Right lobe of liver (tissue), 4 donors: ENCODE results near the gene WFIKKN2.

ENCODE experiments used
- CTCF ChIP-seq, 4 donors: fragments of 200-600 bp in 3 of 4; fragments of 450-650 bp in 1 of 4; IDR thresholded peaks; one replicate each; pipeline versions ENCODE4 v1.5.1 to v1.8.0; 2016 to 2022; ENCODE audit warnings: antibody characterized with exemption in 4 of 4, mild to moderate bottlenecking in 2 of 4
- POLR2A ChIP-seq: fragments of 450-650 bp; IDR thresholded peaks from one replicate; pipeline ENCODE4 v1.6.1; 2017; ENCODE audit warnings: antibody characterized with exemption, mild to moderate bottlenecking
- donor health status: DM: no; HTN: no; CAD: no.
- donor health status: DM: no; HTN: no; CAD: no.
- donor health status: DM: no; HTN: yes; CAD: no.

GRCh38 chr17:50818921-50819657 lies 16.3 kb upstream of the WFIKKN2 start:
- no peak for TF ChIP-seq CTCF (IDR thresholded peaks at IDR 0.05)
- no peak for TF ChIP-seq POLR2A
